GM23248 (cell line): Measurements from ENCODE around the gene RICTOR. TPM values are rescaled to one million over a fixed set of nuclear protein-coding genes. Genes with fewer than 3 reads are reported as not detected.

Experiments used
- DNase-seq: peaks from one replicate; pipeline ENCODE4 v3.0.0-alpha.2; 2015
- H2AFZ ChIP-seq: fragments of 200-600 bp; sonication (generic); 2 replicates; pipeline ENCODE4 v1.6.1; 2016; ENCODE audit warnings: antibody characterized with exemption
- H3F3A ChIP-seq: fragments of 200-600 bp; sonication (generic); 2 replicates; pipeline ENCODE4 v1.6.1; 2016; ENCODE audit warnings: mild to moderate bottlenecking, antibody characterized with exemption, mixed run types; ENCODE audit not compliant: insufficient read depth
- H3K27ac ChIP-seq: fragments of 200-600 bp; sonication (generic); 2 replicates; pipeline ENCODE4 v1.5.1; 2016; ENCODE audit warnings: mild to moderate bottlenecking
- H3K27me3 ChIP-seq: fragments of 200-600 bp; sonication (generic); replicated peaks from 2 replicates; pipeline ENCODE4 v1.6.1; 2016; ENCODE audit warnings: mild to moderate bottlenecking; ENCODE audit not compliant: insufficient read depth
- H3K36me3 ChIP-seq: fragments of 200-600 bp; sonication (generic); 2 replicates; pipeline ENCODE4 v1.6.1; 2016; ENCODE audit warnings: low read depth, mild to moderate bottlenecking
- H3K4me1 ChIP-seq: fragments of 200-600 bp; sonication (generic); 2 replicates; pipeline ENCODE4 v1.6.1; 2016; ENCODE audit warnings: mild to moderate bottlenecking; ENCODE audit not compliant: insufficient read depth
- H3K4me2 ChIP-seq: fragments of 200-600 bp; sonication (generic); one replicate; pipeline ENCODE4 v1.6.1; 2016; ENCODE audit warnings: mild to moderate bottlenecking; ENCODE audit not compliant: unreplicated experiment
- H3K4me3 ChIP-seq: fragments of 200-600 bp; sonication (generic); 2 replicates; pipeline ENCODE4 v1.5.1; 2016; ENCODE audit warnings: mild to moderate bottlenecking
- H3K79me2 ChIP-seq: fragments of 200-600 bp; sonication (generic); 2 replicates; pipeline ENCODE4 v1.6.1; 2016; ENCODE audit warnings: mild to moderate bottlenecking; ENCODE audit not compliant: insufficient read depth
- H3K9ac ChIP-seq: fragments of 200-600 bp; sonication (generic); 2 replicates; pipeline ENCODE4 v1.6.1; 2016; ENCODE audit warnings: mild to moderate bottlenecking
- H3K9me2 ChIP-seq: fragments of 200-600 bp; sonication (generic); 2 replicates; pipeline ENCODE4 v1.6.1; 2016; ENCODE audit warnings: mixed run types, mild to moderate bottlenecking, moderate library complexity; ENCODE audit not compliant: insufficient read depth
- H3K9me3 ChIP-seq: fragments of 200-600 bp; sonication (generic); one replicate; pipeline ENCODE4 v1.6.1; 2017; ENCODE audit warnings: low read depth
- H4K20me1 ChIP-seq: fragments of 200-600 bp; sonication (generic); 2 replicates; pipeline ENCODE4 v1.6.0; 2016; ENCODE audit not compliant: insufficient read depth
- EZH2 ChIP-seq: fragments of 200-600 bp; sonication (generic); IDR thresholded peaks from 2 replicates; pipeline ENCODE4 v1.6.1; 2018; ENCODE audit warnings: antibody characterized with exemption, mild to moderate bottlenecking; ENCODE audit not compliant: insufficient read depth, poor library complexity, severe bottlenecking
- EZH2phosphoT487 ChIP-seq: fragments of 200-600 bp; sonication (generic); IDR thresholded peaks from 2 replicates; pipeline ENCODE4 v1.6.1; 2018; ENCODE audit warnings: antibody characterized with exemption, moderate library complexity, mild to moderate bottlenecking, low read depth; ENCODE audit not compliant: insufficient read depth
- WGBS, 2 experiments: methylation state at CpG; one replicate each; pipeline ENCODE4 v1.1.6; 2015 to 2017; ENCODE audit warnings: low lambda C conversion rate in 2 of 2, low coverage in 1 of 2; ENCODE audit errors: missing lambda C conversion rate in 2 of 2; 5-methylcytosine and 5-hydroxymethylcytosine counted together
- in situ Hi-C: fragments of 300-500 bp; cut with MboI; formaldehyde crosslinking; loops from 2 replicates; pipeline ENCODE4 v1.15.0; 2020
- polyA plus RNA-seq: library from polyadenylated mRNA; unstranded; fragments of >200 nt; fragmentation: Nextera tagmentation; extraction: Ambion mirVana; gene quantifications from 2 replicates; pipeline ENCODE4 v1.2.1, GENCODE V29; 2016
- total RNA-seq: library from RNA; depleted of rRNA; stranded (reverse); fragments of >200 nt; shearing (Covaris generic); gene quantifications from 2 replicates; pipeline ENCODE4 v1.2.3, GENCODE V29; 2014

Gene RICTOR
- total and polyA plus RNA-seq, 2 experiments from 2014 or later: 5.7 to 12.5 TPM

DNA sequence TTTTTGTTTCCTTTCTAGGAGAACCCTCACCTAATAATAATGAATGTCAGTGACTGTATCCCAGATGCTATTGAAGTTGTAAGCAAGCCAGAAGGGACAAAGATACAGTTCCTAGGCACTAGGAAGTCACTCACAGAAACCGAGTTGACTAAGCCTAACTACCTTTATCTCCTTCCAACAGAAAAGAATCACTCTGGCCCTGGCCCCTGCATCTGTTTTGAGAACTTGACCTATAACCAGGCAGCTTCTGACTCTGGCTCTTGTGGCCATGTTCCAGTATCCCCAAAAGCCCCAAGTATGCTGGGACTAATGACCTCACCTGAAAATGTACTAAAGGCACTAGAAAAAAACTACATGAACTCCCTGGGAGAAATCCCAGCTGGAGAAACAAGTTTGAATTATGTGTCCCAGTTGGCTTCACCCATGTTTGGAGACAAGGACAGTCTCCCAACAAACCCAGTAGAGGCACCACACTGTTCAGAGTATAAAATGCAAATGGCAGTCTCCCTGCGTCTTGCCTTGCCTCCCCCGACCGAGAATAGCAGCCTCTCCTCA, 141.3 kb downstream of the RICTOR start:
- H3K36me3 ChIP-seq: peaks cover 74% of the 10 kb centered on the region
- 77 to 80% methylated on average over 4 of the region's 4 CpGs for WGBS, 2 experiments

DNA sequence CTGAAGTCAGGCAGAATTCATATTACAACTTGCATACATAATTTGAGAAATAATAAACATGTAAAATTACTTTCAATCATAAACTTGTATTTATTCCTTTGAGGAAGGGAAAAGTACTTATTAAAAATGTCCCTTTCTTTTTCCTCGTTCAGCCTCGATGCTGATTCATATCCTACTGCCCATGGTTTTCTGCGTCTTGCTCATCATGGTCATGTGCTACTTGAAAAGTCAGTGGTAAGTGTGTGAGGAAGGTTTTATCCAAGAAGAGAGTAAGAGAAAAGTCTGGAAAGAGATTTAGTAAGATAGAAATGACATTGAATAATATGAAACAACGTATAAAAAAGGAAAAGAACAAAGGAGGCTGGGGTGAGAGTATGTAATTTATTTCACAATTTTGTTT, 142.5 kb downstream of the RICTOR start:
- no peaks in the 10 kb centered on the region for H3K9me2 ChIP-seq
- no peaks in the 10 kb centered on the region for H4K20me1 ChIP-seq
- peaks cover 37% of the 10 kb centered on the region for H3F3A ChIP-seq
- 34 to 41% methylated on average over 4 of the region's 4 CpGs for WGBS, 2 experiments
- H3K4me1 ChIP-seq: peaks cover 7% of the 10 kb centered on the region
- H3K4me2 ChIP-seq: no peak overlapping the region
- no peaks in the 10 kb centered on the region for H3K9me3 ChIP-seq
- H3K9ac ChIP-seq: no peak overlapping the region
- H3K27me3 ChIP-seq: no peaks in the 10 kb centered on the region
- H3K27ac ChIP-seq: no peak overlapping the region
- in situ Hi-C loops: no loop called here
- H2AFZ ChIP-seq: no peak overlapping the region
- TF ChIP-seq EZH2: no peak
- TF ChIP-seq EZH2phosphoT487: no peak
- peaks cover 28% of the 10 kb centered on the region for H3K79me2 ChIP-seq
- peaks cover 74% of the 10 kb centered on the region for H3K36me3 ChIP-seq
- no peak overlapping the region for H3K4me3 ChIP-seq
- DNase-seq: peak; percentile 47

More for the DNA sequence above, 141.3 kb downstream of the RICTOR start:
- TF ChIP-seq EZH2: no peak
- TF ChIP-seq EZH2phosphoT487: no peak
- DNase-seq: no peak
- H3K79me2 ChIP-seq: peaks cover 26% of the 10 kb centered on the region
- no peak overlapping the region for H3K9ac ChIP-seq
- H3K4me2 ChIP-seq: no peak overlapping the region
- H3K27me3 ChIP-seq: no peaks in the 10 kb centered on the region
- in situ Hi-C loops: no loop called here
- H3F3A ChIP-seq: peaks cover 31% of the 10 kb centered on the region
- no peaks in the 10 kb centered on the region for H4K20me1 ChIP-seq
- no peak overlapping the region for H3K27ac ChIP-seq
- H3K9me2 ChIP-seq: no peaks in the 10 kb centered on the region
- no peaks in the 10 kb centered on the region for H3K9me3 ChIP-seq
- no peak overlapping the region for H2AFZ ChIP-seq
- H3K4me1 ChIP-seq: peaks cover 5% of the 10 kb centered on the region; the same call in 1 of the 2 replicates
- no peak overlapping the region for H3K4me3 ChIP-seq

DNA sequence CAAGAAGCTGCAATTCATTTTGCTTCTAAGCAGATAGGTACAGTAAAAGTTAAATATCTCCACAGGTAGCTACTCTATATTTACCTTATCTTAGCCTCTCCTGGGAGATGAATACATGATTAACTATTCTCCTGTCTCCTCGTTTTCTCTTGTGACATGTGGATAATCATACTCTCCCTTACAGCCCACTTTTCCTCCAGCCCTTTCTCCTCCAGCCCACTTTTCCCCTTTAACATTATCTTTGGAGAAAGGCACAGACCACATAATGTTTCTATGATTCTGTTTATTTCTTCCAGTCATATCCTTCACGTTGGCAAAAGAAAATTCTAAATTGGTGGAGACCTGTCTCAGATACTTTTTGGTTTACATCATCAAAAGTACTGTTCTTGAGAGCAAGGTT, 144.4 kb downstream of the RICTOR start:
- Histone ChIP-seq H3K9me3 (no peaks in the 10 kb centered on the region), H3K9ac (no peak overlapping the region), H3K27ac (no peak overlapping the region), H3K27me3 (no peaks in the 10 kb centered on the region), H3K9me2 (no peaks in the 10 kb centered on the region), H3K36me3 (peaks cover 57% of the 10 kb centered on the region), H3F3A (peaks cover 56% of the 10 kb centered on the region), H3K4me1 (peaks cover 22% of the 10 kb centered on the region), H3K79me2 (peaks cover 28% of the 10 kb centered on the region), H4K20me1 (0 out of 2 replicates have a peak, but pooled peaks cover 5% of the 10 kb centered on the region), H3K4me2 (no peak overlapping the region), H2AFZ (no peak overlapping the region), H3K4me3 (no peak overlapping the region)
- no peak for DNase-seq
- WGBS, 2 experiments: 61 to 63% methylated on average over 2 of the region's 2 CpGs
- TF ChIP-seq EZH2phosphoT487: no peak
- in situ Hi-C loops: no loop called here

DNA sequence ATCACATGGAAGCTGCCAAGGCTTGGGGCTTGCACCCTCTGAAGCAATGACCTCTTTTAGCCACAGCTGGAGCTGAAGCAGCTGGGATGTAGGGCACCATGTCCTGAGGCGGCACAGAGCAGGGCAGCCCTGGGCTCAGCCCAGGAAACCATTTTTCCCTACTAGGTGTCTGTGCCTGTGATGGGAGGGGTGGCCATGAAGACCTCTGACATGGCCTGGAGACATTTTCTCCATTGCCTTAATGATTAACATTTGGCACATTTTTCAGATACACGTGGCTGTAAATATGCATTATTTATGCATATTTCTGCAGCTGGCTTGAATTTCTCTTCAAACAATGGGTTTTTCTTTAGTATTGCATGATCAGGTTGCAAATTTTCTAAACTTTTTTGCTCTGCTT, 146.7 kb downstream of the RICTOR start:
- no peaks in the 10 kb centered on the region for H3K27me3 ChIP-seq
- H2AFZ ChIP-seq: no peak overlapping the region
- H3K27ac ChIP-seq: no peak overlapping the region
- no peak for DNase-seq
- no peak overlapping the region for H3K4me3 ChIP-seq
- H3K4me2 ChIP-seq: no peak overlapping the region
- WGBS, 2 experiments: 89 to 94% methylated on average over 2 of the region's 2 CpGs
- peaks cover 68% of the 10 kb centered on the region for H3F3A ChIP-seq
- peaks cover 28% of the 10 kb centered on the region for H3K79me2 ChIP-seq
- H3K9me2 ChIP-seq: no peaks in the 10 kb centered on the region
- H3K9me3 ChIP-seq: no peaks in the 10 kb centered on the region
- peaks cover 48% of the 10 kb centered on the region for H3K36me3 ChIP-seq
- H3K4me1 ChIP-seq: peaks cover 32% of the 10 kb centered on the region
- in situ Hi-C loops: no loop called here
- H4K20me1 ChIP-seq: 0 out of 2 replicates have a peak, but pooled peaks cover 5% of the 10 kb centered on the region
- TF ChIP-seq EZH2phosphoT487: no peak
- no peak for TF ChIP-seq EZH2
- no peak overlapping the region for H3K9ac ChIP-seq
